HepG2 (cell line): ENCODE data around the gene MAN2A1. TPM values are rescaled to one million over a fixed set of nuclear protein-coding genes. Genes with fewer than 3 reads are reported as not detected.
A peak's percentile ranks its signal among the peaks of the same experiment; 100 is the strongest.

Source experiments
- ARHGAP35 ChIP-seq: sonication (generic); formaldehyde crosslinking; IDR thresholded peaks from 2 replicates; pipeline ENCODE4 v1.9.0; 2022; ENCODE audit warnings: mild to moderate bottlenecking, inconsistent platforms, moderate library complexity, missing genetic modification reagents, borderline replicate concordance
- ATM ChIP-seq: fragments of 450-650 bp; IDR thresholded peaks from 2 replicates; pipeline ENCODE4 v1.7.1; 2017; ENCODE audit warnings: mild to moderate bottlenecking, borderline replicate concordance
- CEBPB ChIP-seq: IDR thresholded peaks from 2 replicates; pipeline ENCODE4 v1.6.1; 2011; ENCODE audit warnings: low read depth, low read length, improper control_type of control experiment, borderline replicate concordance
- CREB1 ChIP-seq, 2 experiments: fragments of 450-650 bp in 1 of 2; IDR thresholded peaks; 2 replicates each; pipeline ENCODE4 v1.6.1; 2016 to 2017; ENCODE audit warnings: control low read depth in 1 of 2, mild to moderate bottlenecking in 1 of 2, missing compliant biosample characterization in 1 of 2, missing genetic modification characterization in 1 of 2
- DPF2 ChIP-seq: sonication (generic); formaldehyde crosslinking; IDR thresholded peaks from 2 replicates; pipeline ENCODE4 v1.4.0; 2020; ENCODE audit warnings: mild to moderate bottlenecking, low read depth, missing genetic modification reagents, borderline replicate concordance
- EEA1 ChIP-seq: sonication (generic); formaldehyde crosslinking; IDR thresholded peaks from 2 replicates; pipeline ENCODE4 v1.5.1; 2020; ENCODE audit warnings: mild to moderate bottlenecking, missing genetic modification reagents, borderline replicate concordance
- HMG20B ChIP-seq: conservative IDR thresholded peaks from 2 replicates; pipeline ENCODE4 v1.6.1; 2016; ENCODE audit warnings: missing genetic modification reagents, missing compliant biosample characterization
- HOXA7 ChIP-seq: sonication (generic); formaldehyde crosslinking; IDR thresholded peaks from 2 replicates; pipeline ENCODE4 v1.8.1; 2022; ENCODE audit warnings: mild to moderate bottlenecking, missing genetic modification reagents, moderate library complexity
- ISL2 ChIP-seq: sonication (generic); formaldehyde crosslinking; IDR thresholded peaks from 2 replicates; pipeline ENCODE4 v1.5.0; 2020; ENCODE audit warnings: missing genetic modification reagents
- MYNN ChIP-seq: sonication (generic); formaldehyde crosslinking; IDR thresholded peaks from 2 replicates; pipeline ENCODE4 v1.4.0; 2020; ENCODE audit warnings: mild to moderate bottlenecking, low read depth, missing genetic modification reagents
- NR3C1 ChIP-seq: sonication (generic); formaldehyde crosslinking; IDR thresholded peaks from 2 replicates; pipeline ENCODE4 v1.4.0; 2020; ENCODE audit warnings: missing genetic modification reagents
- PCBP2 ChIP-seq: fragments of 200-400 bp; formaldehyde crosslinking; optimal IDR thresholded peaks from 2 replicates; pipeline ENCODE3; 2018; ENCODE audit warnings: low read length, low read depth; ENCODE audit not compliant: poor library complexity, severe bottlenecking
- RORA ChIP-seq: sonication (generic); formaldehyde crosslinking; IDR thresholded peaks from 2 replicates; pipeline ENCODE4 v1.5.0; 2020; ENCODE audit warnings: mild to moderate bottlenecking, missing genetic modification reagents, moderate library complexity
- SKI ChIP-seq: fragments of 450-650 bp; IDR thresholded peaks from one replicate; pipeline ENCODE4 v1.6.1; 2018; ENCODE audit warnings: mild to moderate bottlenecking; ENCODE audit not compliant: partially characterized antibody
- SMAD3 ChIP-seq: sonication (generic); formaldehyde crosslinking; IDR thresholded peaks from 2 replicates; pipeline ENCODE4 v1.4.0; 2020; ENCODE audit warnings: missing genetic modification reagents
- STAG1 ChIP-seq: sonication (generic); formaldehyde crosslinking; IDR thresholded peaks from 2 replicates; pipeline ENCODE4 v1.4.0; 2020; ENCODE audit warnings: missing genetic modification reagents
- ZBTB7A ChIP-seq: sonication (generic); formaldehyde crosslinking; IDR thresholded peaks from 2 replicates; pipeline ENCODE4 v1.8.0; 2022; ENCODE audit warnings: mild to moderate bottlenecking, missing genetic modification reagents
- ZNF235 ChIP-seq: sonication (generic); formaldehyde crosslinking; IDR thresholded peaks from 2 replicates; pipeline ENCODE4 v1.8.1; 2023; ENCODE audit warnings: mild to moderate bottlenecking, missing genetic modification reagents, borderline replicate concordance
- ZNF251 ChIP-seq: sonication (generic); formaldehyde crosslinking; IDR thresholded peaks from 2 replicates; pipeline ENCODE4 v1.9.0; 2021; ENCODE audit warnings: mild to moderate bottlenecking, missing genetic modification reagents
- ZNF264 ChIP-seq: sonication (generic); formaldehyde crosslinking; IDR thresholded peaks from 2 replicates; pipeline ENCODE4 v1.4.0; 2020; ENCODE audit warnings: missing genetic modification reagents
- ZNF766 ChIP-seq: sonication (generic); formaldehyde crosslinking; IDR thresholded peaks from 2 replicates; pipeline ENCODE4 v1.5.0; 2020; ENCODE audit warnings: missing genetic modification reagents, borderline replicate concordance
- polyA plus RNA-seq, 8 experiments: library from polyadenylated mRNA; depleted of rRNA in 3 of 8; stranded (reverse) in 7 of 8; unstranded in 1 of 8; fragments of >200 nt; fragmentation: Illumina TruSeq in 4 of 8; extraction: Trizol in 4 of 8; gene quantifications; 2 replicates each; pipeline versions ENCODE4 v1.2.1 to v1.2.3, GENCODE V29; 2011 to 2016; ENCODE audit warnings: low read depth in 4 of 8, missing spikeins in 1 of 8, mixed read lengths in 1 of 8; ENCODE audit not compliant: insufficient read depth in 1 of 8
- total RNA-seq, 5 experiments: library from RNA; depleted of rRNA; stranded (reverse); fragments of >200 nt; fragmentation: Illumina TruSeq; extraction: Trizol; gene quantifications; 2 replicates each; pipeline ENCODE4 v1.2.3, GENCODE V29; 2016; ENCODE audit warnings: low read depth in 1 of 5
- TF ChIP-seq, protein P1 (sequence below): sonication (generic); formaldehyde crosslinking; IDR thresholded peaks from 2 replicates; pipeline ENCODE4 v1.4.0; 2020; ENCODE audit warnings: missing genetic modification reagents
- TF ChIP-seq, protein P2 (sequence below), 2 experiments: sonication (generic) in 1 of 2; formaldehyde crosslinking in 1 of 2; IDR thresholded peaks; 2 replicates each; pipeline versions ENCODE4 v1.4.0 to v1.6.1; 2016 to 2020; ENCODE audit warnings: borderline replicate concordance in 1 of 2, low read depth in 1 of 2, mild to moderate bottlenecking in 1 of 2, missing genetic modification reagents in 1 of 2
- TF ChIP-seq, protein P3 (sequence below): sonication (generic); formaldehyde crosslinking; conservative IDR thresholded peaks from 2 replicates; pipeline ENCODE4 v1.5.0; 2020; ENCODE audit warnings: missing genetic modification reagents

Gene MAN2A1
- total and polyA plus RNA-seq, 2 of the 13 experiments (the other 11 are each of a cell fraction or from before 2014, with no cell fraction given) = 56.2 to 80.5 TPM

GRCh38 chr5:109692852-109693251 is 3.1 kb downstream of the MAN2A1 start (continued):
- TF ChIP-seq, protein P1, sequence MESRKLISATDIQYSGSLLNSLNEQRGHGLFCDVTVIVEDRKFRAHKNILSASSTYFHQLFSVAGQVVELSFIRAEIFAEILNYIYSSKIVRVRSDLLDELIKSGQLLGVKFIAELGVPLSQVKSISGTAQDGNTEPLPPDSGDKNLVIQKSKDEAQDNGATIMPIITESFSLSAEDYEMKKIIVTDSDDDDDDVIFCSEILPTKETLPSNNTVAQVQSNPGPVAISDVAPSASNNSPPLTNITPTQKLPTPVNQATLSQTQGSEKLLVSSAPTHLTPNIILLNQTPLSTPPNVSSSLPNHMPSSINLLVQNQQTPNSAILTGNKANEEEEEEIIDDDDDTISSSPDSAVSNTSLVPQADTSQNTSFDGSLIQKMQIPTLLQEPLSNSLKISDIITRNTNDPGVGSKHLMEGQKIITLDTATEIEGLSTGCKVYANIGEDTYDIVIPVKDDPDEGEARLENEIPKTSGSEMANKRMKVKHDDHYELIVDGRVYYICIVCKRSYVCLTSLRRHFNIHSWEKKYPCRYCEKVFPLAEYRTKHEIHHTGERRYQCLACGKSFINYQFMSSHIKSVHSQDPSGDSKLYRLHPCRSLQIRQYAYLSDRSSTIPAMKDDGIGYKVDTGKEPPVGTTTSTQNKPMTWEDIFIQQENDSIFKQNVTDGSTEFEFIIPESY = peak; percentile 37; the same call in 1 of the 2 replicates
- TF ChIP-seq ZNF235 (CRISPR knock-in tag) (no peak), SMAD3 (CRISPR knock-in tag) (no peak), HOXA7 (CRISPR knock-in tag) (no peak), ATM (no peak), MYNN (CRISPR knock-in tag) (0 out of 2 replicates have a peak, but pooled peaks have one; percentile 58), HMG20B (CRISPR knock-in tag) (no peak), RORA (CRISPR knock-in tag) (no peak), EEA1 (CRISPR knock-in tag) (no peak), PCBP2 (no peak), NR3C1 (CRISPR knock-in tag) (no peak), ISL2 (CRISPR knock-in tag) (no peak), ZNF251 (CRISPR knock-in tag) (no peak), DPF2 (CRISPR knock-in tag) (no peak), CEBPB (no peak), ZNF766 (CRISPR knock-in tag) (no peak), ZBTB7A (no peak), STAG1 (CRISPR knock-in tag) (peak; percentile 17; the same call in 1 of the 2 replicates), SKI (no peak), ZNF264 (CRISPR knock-in tag) (0 out of 2 replicates have a peak, but pooled peaks have one; percentile 26), ARHGAP35 (CRISPR knock-in tag) (no peak), CREB1 (IDR thresholded peaks at IDR 0.05) (no peak), CREB1 (CRISPR knock-in tag; IDR thresholded peaks at IDR 0.05) (no peak)
- TF ChIP-seq, protein P2, sequence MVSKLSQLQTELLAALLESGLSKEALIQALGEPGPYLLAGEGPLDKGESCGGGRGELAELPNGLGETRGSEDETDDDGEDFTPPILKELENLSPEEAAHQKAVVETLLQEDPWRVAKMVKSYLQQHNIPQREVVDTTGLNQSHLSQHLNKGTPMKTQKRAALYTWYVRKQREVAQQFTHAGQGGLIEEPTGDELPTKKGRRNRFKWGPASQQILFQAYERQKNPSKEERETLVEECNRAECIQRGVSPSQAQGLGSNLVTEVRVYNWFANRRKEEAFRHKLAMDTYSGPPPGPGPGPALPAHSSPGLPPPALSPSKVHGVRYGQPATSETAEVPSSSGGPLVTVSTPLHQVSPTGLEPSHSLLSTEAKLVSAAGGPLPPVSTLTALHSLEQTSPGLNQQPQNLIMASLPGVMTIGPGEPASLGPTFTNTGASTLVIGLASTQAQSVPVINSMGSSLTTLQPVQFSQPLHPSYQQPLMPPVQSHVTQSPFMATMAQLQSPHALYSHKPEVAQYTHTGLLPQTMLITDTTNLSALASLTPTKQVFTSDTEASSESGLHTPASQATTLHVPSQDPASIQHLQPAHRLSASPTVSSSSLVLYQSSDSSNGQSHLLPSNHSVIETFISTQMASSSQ (IDR thresholded peaks at IDR 0.05; ENCODE audit: low read depth) = no peak
- TF ChIP-seq, protein P2 (CRISPR knock-in tag; IDR thresholded peaks at IDR 0.05; ENCODE audit: borderline replicate concordance) = no peak
- TF ChIP-seq, protein P3, sequence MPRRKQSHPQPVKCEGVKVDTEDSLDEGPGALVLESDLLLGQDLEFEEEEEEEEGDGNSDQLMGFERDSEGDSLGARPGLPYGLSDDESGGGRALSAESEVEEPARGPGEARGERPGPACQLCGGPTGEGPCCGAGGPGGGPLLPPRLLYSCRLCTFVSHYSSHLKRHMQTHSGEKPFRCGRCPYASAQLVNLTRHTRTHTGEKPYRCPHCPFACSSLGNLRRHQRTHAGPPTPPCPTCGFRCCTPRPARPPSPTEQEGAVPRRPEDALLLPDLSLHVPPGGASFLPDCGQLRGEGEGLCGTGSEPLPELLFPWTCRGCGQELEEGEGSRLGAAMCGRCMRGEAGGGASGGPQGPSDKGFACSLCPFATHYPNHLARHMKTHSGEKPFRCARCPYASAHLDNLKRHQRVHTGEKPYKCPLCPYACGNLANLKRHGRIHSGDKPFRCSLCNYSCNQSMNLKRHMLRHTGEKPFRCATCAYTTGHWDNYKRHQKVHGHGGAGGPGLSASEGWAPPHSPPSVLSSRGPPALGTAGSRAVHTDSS (CRISPR knock-in tag) = no peak
